Astrocyte (in vitro differentiated cells and primary cell): ENCODE results near the gene SPAG9.

Experiments
- CTCF ChIP-seq: IDR thresholded peaks from 2 replicates; pipeline ENCODE4 v1.5.1; 2011; ENCODE audit warnings: low read depth, mild to moderate bottlenecking, inconsistent platforms, low read length, moderate library complexity; ENCODE audit not compliant: insufficient read depth
- EZH2 ChIP-seq: IDR thresholded peaks from 2 replicates; pipeline ENCODE4 v1.6.1; 2012; ENCODE audit warnings: mild to moderate bottlenecking, low read length, inconsistent platforms; ENCODE audit not compliant: insufficient read depth

GRCh38 chr17:51060396-51060795, 60.3 kb downstream of the SPAG9 start:
- no peak for TF ChIP-seq EZH2
- TF ChIP-seq CTCF: no peak
